ENCODE data around the gene MARVELD2. TPM values are rescaled to one million over a fixed set of nuclear protein-coding genes. Genes with fewer than 3 reads are reported as not detected.

MARVELD2 gene
- total and polyA plus RNA-seq, 2 donors from 2014 or later = 8.5 to 41.2 TPM

- Histone ChIP-seq H3K36me3 (ENCODE audit: control insufficient read depth in 2 of 3, insufficient read depth in 3 of 3, low read length in 3 of 3) (no peaks in the 10 kb centered on the region), H3K4me1 (ENCODE audit: control insufficient read depth in 2 of 3, insufficient read depth in 2 of 3, low read depth in 1 of 3, low read length in 3 of 3) (peaks cover 0 to 6% (median 4%) of the 10 kb centered on the region in 3 donors), H3K27ac (ENCODE audit: low read depth in 2 of 2, low read length in 2 of 2) (no peak overlapping the region), H3K9ac (ENCODE audit: low read length in 3 of 3) (no peak overlapping the region), H3K4me3 (ENCODE audit: low read length in 3 of 3) (no peak overlapping the region), H3K9me3 (ENCODE audit: control insufficient read depth in 2 of 3, insufficient read depth in 1 of 3, low read length in 3 of 3) (no peaks in the 10 kb centered on the region), H3K27me3 (ENCODE audit: control insufficient read depth, insufficient read depth, low read length) (peaks cover 3% of the 10 kb centered on the region)
- no peak for DNase-seq
- FAIRE-seq = no peak
- intact Hi-C loops (cut with DNase I) = no loop called here
- no peak for TF ChIP-seq CTCF (IDR thresholded peaks at IDR 0.05; ENCODE audit: borderline replicate concordance, extremely low read depth, insufficient read depth)
Measured at GRCh38 chr5:69489246-69489645, 74.3 kb downstream of the MARVELD2 start.

DNA sequence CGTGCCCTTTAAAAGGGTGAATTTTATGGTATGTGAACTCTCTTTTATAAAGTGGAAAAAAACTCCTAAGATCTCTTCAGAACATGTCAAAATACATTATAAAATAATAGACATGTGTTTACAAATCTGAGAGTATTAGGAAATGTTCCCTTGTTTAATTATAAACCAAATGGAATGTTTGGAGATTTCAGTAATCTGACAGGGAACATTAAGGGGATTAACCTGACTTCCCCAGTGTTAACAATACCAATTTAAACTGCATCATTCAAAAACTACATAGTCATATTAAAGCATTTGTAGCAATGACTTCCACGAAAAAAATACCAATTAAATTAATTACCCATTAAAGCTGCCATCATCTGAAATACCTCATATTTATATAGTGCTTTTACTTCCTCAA lies 76.1 kb downstream of the MARVELD2 start:
- H3K27ac ChIP-seq (ENCODE audit: low read depth in 2 of 2, low read length in 2 of 2) = no peak overlapping the region
- H3K9ac ChIP-seq (ENCODE audit: low read length in 3 of 3) = no peak overlapping the region
- no peak overlapping the region for H3K4me3 ChIP-seq (ENCODE audit: low read length in 3 of 3)
- FAIRE-seq = no peak
- intact Hi-C loops (cut with DNase I) = no loop called here
- H3K4me1 ChIP-seq (ENCODE audit: control insufficient read depth in 2 of 3, insufficient read depth in 2 of 3, low read depth in 1 of 3, low read length in 3 of 3) = peaks cover 0 to 6% (median 4%) of the 10 kb centered on the region in 3 donors
- no peaks in the 10 kb centered on the region for H3K9me3 ChIP-seq (ENCODE audit: control insufficient read depth in 2 of 3, insufficient read depth in 1 of 3, low read length in 3 of 3)
- H3K27me3 ChIP-seq (ENCODE audit: control insufficient read depth, insufficient read depth, low read length) = peaks cover 3% of the 10 kb centered on the region
- DNase-seq = no peak
- H3K36me3 ChIP-seq (ENCODE audit: control insufficient read depth in 2 of 3, insufficient read depth in 3 of 3, low read length in 3 of 3) = no peaks in the 10 kb centered on the region
- no peak for TF ChIP-seq CTCF (IDR thresholded peaks at IDR 0.05; ENCODE audit: borderline replicate concordance, extremely low read depth, insufficient read depth)

- H3K4me1 ChIP-seq (ENCODE audit: control insufficient read depth in 2 of 3, insufficient read depth in 2 of 3, low read depth in 1 of 3, low read length in 3 of 3) = peaks cover 0 to 6% (median 6%) of the 10 kb centered on the region in 3 donors
- no peaks in the 10 kb centered on the region for H3K36me3 ChIP-seq (ENCODE audit: control insufficient read depth in 2 of 3, insufficient read depth in 3 of 3, low read length in 3 of 3)
- intact Hi-C loops (cut with DNase I) = no loop called here
- H3K9me3 ChIP-seq (ENCODE audit: control insufficient read depth in 2 of 3, insufficient read depth in 1 of 3, low read length in 3 of 3) = no peaks in the 10 kb centered on the region
- TF ChIP-seq CTCF (IDR thresholded peaks at IDR 0.05; ENCODE audit: borderline replicate concordance, extremely low read depth, insufficient read depth) = no peak
- FAIRE-seq (no peak), DNase-seq (peak in 1 of 5 donors; percentile 35)
- peak overlapping the region; percentile 34 to 84 (median 60) for H3K9ac ChIP-seq (ENCODE audit: low read length in 3 of 3)
- peak overlapping the region; percentile 92 to 96 for H3K27ac ChIP-seq (ENCODE audit: low read depth in 2 of 2, low read length in 2 of 2)
- peak overlapping the region; percentile 57 to 76 (median 75) for H3K4me3 ChIP-seq (ENCODE audit: low read length in 3 of 3)
- peaks cover 3% of the 10 kb centered on the region for H3K27me3 ChIP-seq (ENCODE audit: control insufficient read depth, insufficient read depth, low read length)
Measured at GRCh38 chr5:69491838-69492390, 77.0 kb downstream of the MARVELD2 start.

Measured in kidney (tissue), 14 donors.